ENCODE results near the gene USP47. TPM values are rescaled to one million over a fixed set of nuclear protein-coding genes. Genes with fewer than 3 reads are reported as not detected.

The USP47 gene
- polyA plus RNA-seq, 1 donor from 2014 or later = 92.6 TPM

- Histone ChIP-seq H3K27ac (ENCODE audit: low read length) (no peak overlapping the region), H3K27me3 (ENCODE audit: insufficient read depth, low read depth, low read length) (no peaks in the 10 kb centered on the region), H4K20me1 (ENCODE audit: insufficient read depth) (no peaks in the 10 kb centered on the region), H3K4me2 (ENCODE audit: low read length) (no peak overlapping the region), H3K9ac (ENCODE audit: low read length) (no peak overlapping the region), H3K79me2 (replicated peaks; ENCODE audit: insufficient read depth, low read length) (peaks cover 51% of the 10 kb centered on the region), H3K9me3 (ENCODE audit: low read length) (no peaks in the 10 kb centered on the region), H2AFZ (ENCODE audit: low read depth, low read length) (no peak overlapping the region), H3K4me3 (ENCODE audit: low read length) (no peak overlapping the region), H3K36me3 (ENCODE audit: insufficient read depth, low read length) (no peaks in the 10 kb centered on the region), H3K9me2 (ENCODE audit: insufficient read depth, low read length) (no peaks in the 10 kb centered on the region), H3F3A (ENCODE audit: insufficient read depth, low read length, poor library complexity, severe bottlenecking) (no peaks in the 10 kb centered on the region)
- no peak for TF ChIP-seq EP300 (conservative IDR thresholded peaks at IDR 0.05; ENCODE audit: poor library complexity, severe bottlenecking)
- TF ChIP-seq RAD21 (conservative IDR thresholded peaks at IDR 0.05) = no peak
- TF ChIP-seq MXI1 (conservative IDR thresholded peaks at IDR 0.05; ENCODE audit: poor library complexity, severe bottlenecking) = no peak
- TF ChIP-seq EZH2 (IDR thresholded peaks at IDR 0.05; ENCODE audit: borderline replicate concordance, insufficient read depth, low read length, poor library complexity, severe bottlenecking) = no peak
- TF ChIP-seq TAF1 (IDR thresholded peaks at IDR 0.05; ENCODE audit: low read depth) = no peak
- no peak for TF ChIP-seq CTCF (IDR thresholded peaks at IDR 0.05; ENCODE audit: poor library complexity, severe bottlenecking)
- no peak for TF ChIP-seq SMC3 (conservative IDR thresholded peaks at IDR 0.05; ENCODE audit: poor library complexity)
- no peak for TF ChIP-seq REST (IDR thresholded peaks at IDR 0.05; ENCODE audit: borderline replicate concordance)
- no peak for TF ChIP-seq POLR2AphosphoS5 (IDR thresholded peaks at IDR 0.05)
These were observed 38.4 kb downstream of the USP47 start for GRCh38 chr11:11880179-11880578.

- H2AFZ ChIP-seq (ENCODE audit: low read depth, low read length) = no peak overlapping the region
- H3K36me3 ChIP-seq (ENCODE audit: insufficient read depth, low read length) = peaks cover 9% of the 10 kb centered on the region
- no peak for TF ChIP-seq POLR2AphosphoS5 (IDR thresholded peaks at IDR 0.05)
- no peak for TF ChIP-seq MXI1 (conservative IDR thresholded peaks at IDR 0.05; ENCODE audit: poor library complexity, severe bottlenecking)
- no peak for TF ChIP-seq RAD21 (conservative IDR thresholded peaks at IDR 0.05)
- no peak for TF ChIP-seq CTCF (IDR thresholded peaks at IDR 0.05; ENCODE audit: poor library complexity, severe bottlenecking)
- TF ChIP-seq TAF1 (IDR thresholded peaks at IDR 0.05; ENCODE audit: low read depth) = no peak
- TF ChIP-seq EP300 (conservative IDR thresholded peaks at IDR 0.05; ENCODE audit: poor library complexity, severe bottlenecking) = no peak
- no peak for TF ChIP-seq REST (IDR thresholded peaks at IDR 0.05; ENCODE audit: borderline replicate concordance)
- no peak for TF ChIP-seq EZH2 (IDR thresholded peaks at IDR 0.05; ENCODE audit: borderline replicate concordance, insufficient read depth, low read length, poor library complexity, severe bottlenecking)
- TF ChIP-seq SMC3 (conservative IDR thresholded peaks at IDR 0.05; ENCODE audit: poor library complexity) = no peak
- H3K79me2 ChIP-seq (replicated peaks; ENCODE audit: insufficient read depth, low read length) = peaks cover 30% of the 10 kb centered on the region
- H3K27ac ChIP-seq (ENCODE audit: low read length) = no peak overlapping the region
- H3K9me2 ChIP-seq (ENCODE audit: insufficient read depth, low read length) = no peaks in the 10 kb centered on the region
- H3K27me3 ChIP-seq (ENCODE audit: insufficient read depth, low read depth, low read length) = no peaks in the 10 kb centered on the region
- no peaks in the 10 kb centered on the region for H3K9me3 ChIP-seq (ENCODE audit: low read length)
- H4K20me1 ChIP-seq (ENCODE audit: insufficient read depth) = no peaks in the 10 kb centered on the region
- H3K4me3 ChIP-seq (ENCODE audit: low read length) = no peak overlapping the region
- H3K4me2 ChIP-seq (ENCODE audit: low read length) = no peak overlapping the region
- H3F3A ChIP-seq (ENCODE audit: insufficient read depth, low read length, poor library complexity, severe bottlenecking) = no peaks in the 10 kb centered on the region
- no peak overlapping the region for H3K9ac ChIP-seq (ENCODE audit: low read length)
These were observed 40.8 kb downstream of the USP47 start for GRCh38 chr11:11882539-11882938.
